H9 (cell line): ENCODE data around the gene A1CF. TPM values are rescaled to one million over a fixed set of nuclear protein-coding genes. Genes with fewer than 3 reads are reported as not detected.

Experiments used
- DNase-seq: peaks from one replicate; pipeline ENCODE4 v3.0.0-alpha.2; 2017
- H2AFZ ChIP-seq: one replicate; pipeline ENCODE4 v1.6.1; 2013; ENCODE audit warnings: mild to moderate bottlenecking, low read length, control low read depth, moderate library complexity
- H2AK5ac ChIP-seq: 2 replicates; pipeline ENCODE4 v1.6.1; 2013; ENCODE audit warnings: low read length, control low read depth, mixed read lengths; ENCODE audit not compliant: insufficient read length
- H2BK120ac ChIP-seq: one replicate; pipeline ENCODE4 v1.6.1; 2013; ENCODE audit warnings: low read depth, mild to moderate bottlenecking, low read length, control low read depth, inconsistent platforms; ENCODE audit not compliant: poor library complexity, severe bottlenecking
- H2BK12ac ChIP-seq: 2 replicates; pipeline ENCODE4 v1.6.1; 2013; ENCODE audit warnings: low read length, control low read depth, mixed read lengths, low read depth; ENCODE audit not compliant: insufficient read length
- H2BK15ac ChIP-seq: 2 replicates; pipeline ENCODE4 v1.6.1; 2013; ENCODE audit warnings: low read depth, low read length, control low read depth
- H2BK20ac ChIP-seq: one replicate; pipeline ENCODE4 v1.6.1; 2013; ENCODE audit warnings: low read depth, mild to moderate bottlenecking, low read length, control low read depth, inconsistent platforms; ENCODE audit not compliant: poor library complexity, severe bottlenecking
- H2BK5ac ChIP-seq: 2 replicates; pipeline ENCODE4 v1.6.1; 2013; ENCODE audit warnings: low read length, control low read depth, mixed read lengths; ENCODE audit not compliant: insufficient read length
- H3K14ac ChIP-seq: 2 replicates; pipeline ENCODE4 v1.6.1; 2013; ENCODE audit warnings: low read length, control low read depth; ENCODE audit not compliant: insufficient read depth
- H3K18ac ChIP-seq: 2 replicates; pipeline ENCODE4 v1.6.1; 2013; ENCODE audit warnings: low read depth, mild to moderate bottlenecking, mixed read lengths, low read length, control low read depth; ENCODE audit not compliant: insufficient read length
- H3K23ac ChIP-seq: 2 replicates; pipeline ENCODE4 v1.6.1; 2013; ENCODE audit warnings: low read length, control low read depth, mixed read lengths, low read depth; ENCODE audit not compliant: insufficient read length
- H3K23me2 ChIP-seq: 2 replicates; pipeline ENCODE4 v1.6.1; 2013; ENCODE audit warnings: low read depth, mild to moderate bottlenecking, mixed read lengths, low read length, control low read depth; ENCODE audit not compliant: insufficient read length, poor library complexity, severe bottlenecking
- H3K27ac ChIP-seq: 2 replicates; pipeline ENCODE4 v1.5.1; 2013; ENCODE audit warnings: low read length, control low read depth, mixed read lengths, low read depth; ENCODE audit not compliant: insufficient read length
- H3K27me3 ChIP-seq: 2 replicates; pipeline ENCODE4 v1.6.1; 2013; ENCODE audit warnings: low read length, control low read depth, inconsistent platforms; ENCODE audit not compliant: insufficient read depth
- H3K4ac ChIP-seq: 2 replicates; pipeline ENCODE4 v1.6.1; 2013; ENCODE audit warnings: low read depth, mild to moderate bottlenecking, control low read depth, inconsistent platforms, low read length, moderate library complexity
- H3K4me1 ChIP-seq: 2 replicates; pipeline ENCODE4 v1.6.1; 2013; ENCODE audit warnings: low read length, control low read depth, inconsistent platforms; ENCODE audit not compliant: insufficient read depth
- H3K4me2 ChIP-seq: 2 replicates; pipeline ENCODE4 v1.6.1; 2013; ENCODE audit warnings: low read length, control low read depth, mixed read lengths; ENCODE audit not compliant: insufficient read length, insufficient read depth
- H3K56ac ChIP-seq: 2 replicates; pipeline ENCODE4 v1.6.1; 2013; ENCODE audit warnings: low read depth, mild to moderate bottlenecking, mixed read lengths, low read length, control low read depth; ENCODE audit not compliant: insufficient read length
- H3K79me1 ChIP-seq: 2 replicates; pipeline ENCODE4 v1.6.1; 2013; ENCODE audit warnings: low read depth, mild to moderate bottlenecking, moderate library complexity, low read length, control low read depth, inconsistent platforms; ENCODE audit not compliant: insufficient read depth, poor library complexity, severe bottlenecking
- H3K79me2 ChIP-seq: 2 replicates; pipeline ENCODE4 v1.6.1; 2013; ENCODE audit warnings: low read length, control low read depth, inconsistent platforms; ENCODE audit not compliant: insufficient read depth
- H3K9ac ChIP-seq: 2 replicates; pipeline ENCODE4 v1.6.1; 2013; ENCODE audit warnings: low read length, control low read depth, mixed read lengths; ENCODE audit not compliant: insufficient read length; ENCODE audit errors: extremely low read depth
- H3K9me3 ChIP-seq: one replicate; pipeline ENCODE4 v1.6.1; 2013; ENCODE audit warnings: low read depth, low read length, inconsistent platforms; ENCODE audit not compliant: control insufficient read depth
- H3T11ph ChIP-seq: one replicate; pipeline ENCODE4 v1.6.1; 2013; ENCODE audit warnings: mild to moderate bottlenecking, low read length, control low read depth, inconsistent platforms
- H4K20me1 ChIP-seq: one replicate; pipeline ENCODE4 v1.6.1; 2013; ENCODE audit not compliant: control insufficient read depth, insufficient read length, insufficient read depth
- H4K5ac ChIP-seq: 2 replicates; pipeline ENCODE4 v1.6.1; 2013; ENCODE audit warnings: low read depth, mild to moderate bottlenecking, mixed read lengths, low read length, control low read depth; ENCODE audit not compliant: insufficient read length
- H4K8ac ChIP-seq: replicated peaks from 2 replicates; pipeline ENCODE4 v1.6.1; 2013; ENCODE audit warnings: low read length, control low read depth, mixed read lengths, low read depth; ENCODE audit not compliant: insufficient read length
- H4K91ac ChIP-seq: 2 replicates; pipeline ENCODE4 v1.6.1; 2013; ENCODE audit warnings: low read depth, mild to moderate bottlenecking, moderate library complexity, mixed read lengths, low read length, control low read depth; ENCODE audit not compliant: insufficient read length
- H3K27ac Mint-ChIP-seq, 3 experiments: 2 replicates in 2 of 3; 3 replicates in 1 of 3; pipeline ENCODE4 v1.8.0; 2020 to 2021; ENCODE audit warnings: mixed read lengths in 3 of 3, mild to moderate bottlenecking in 1 of 3, moderate library complexity in 1 of 3
- H3K27me3 Mint-ChIP-seq: 2 replicates; pipeline ENCODE4 v1.8.0; 2021; ENCODE audit warnings: low read depth, mild to moderate bottlenecking, moderate library complexity, mixed read lengths
- H3K36me3 Mint-ChIP-seq, 3 experiments: 2 replicates in 2 of 3; 3 replicates in 1 of 3; pipeline ENCODE4 v1.8.0; 2020 to 2021; ENCODE audit warnings: low read depth in 3 of 3, mixed read lengths in 3 of 3; ENCODE audit not compliant: insufficient read depth in 1 of 3
- H3K4me1 Mint-ChIP-seq, 2 experiments: 2 replicates each; pipeline ENCODE4 v1.8.0; 2020; ENCODE audit warnings: mixed read lengths in 2 of 2
- H3K4me3 Mint-ChIP-seq, 2 experiments: 2 replicates in 1 of 2; 3 replicates in 1 of 2; pipeline ENCODE4 v1.8.0; 2020 to 2021; ENCODE audit warnings: mild to moderate bottlenecking in 2 of 2, mixed read lengths in 2 of 2, moderate library complexity in 1 of 2
- H3K9me3 Mint-ChIP-seq, 2 experiments: 2 replicates in 1 of 2; 3 replicates in 1 of 2; pipeline ENCODE4 v1.8.0; 2020; ENCODE audit warnings: mild to moderate bottlenecking in 2 of 2, mixed read lengths in 2 of 2, moderate library complexity in 1 of 2
- CTCF ChIP-seq: fragments of 200-600 bp; sonication (generic); conservative IDR thresholded peaks from 3 replicates; pipeline ENCODE4 v1.8.0; 2021; ENCODE audit warnings: antibody characterized with exemption, mild to moderate bottlenecking
- WGBS: extraction: QIAGEN DNeasy Blood & Tissue Kit; methylation state at CpG from one replicate; pipeline ENCODE4 v1.1.7; 2013; ENCODE audit warnings: missing lambda C conversion rate, low lambda C conversion rate, mixed read lengths; ENCODE audit not compliant: insufficient read length; ENCODE audit errors: extremely low coverage; 5-methylcytosine and 5-hydroxymethylcytosine counted together
- total RNA-seq: library from RNA; stranded (reverse); gene quantifications from 2 replicates; pipeline ENCODE4 v1.2.1, GENCODE V29; 2021

A1CF gene
- total RNA-seq, 1 experiment from 2014 or later, result not detected

- Histone ChIP-seq H2BK120ac (no peak overlapping the region), H3K18ac (no peak overlapping the region), H3K27ac (no peak overlapping the region), H3K9ac (no peak overlapping the region), H4K91ac (no peak overlapping the region), H4K8ac (no peak overlapping the region), H2AFZ (no peak overlapping the region), H3K27me3 (no peaks in the 10 kb centered on the region), H3K79me2 (no peaks in the 10 kb centered on the region), H3T11ph (no peak overlapping the region), H3K4ac (no peak overlapping the region), H2BK20ac (no peak overlapping the region), H3K56ac (no peak overlapping the region), H3K23ac (no peak overlapping the region), H3K9me3 (no peaks in the 10 kb centered on the region), H3K4me1 (no peaks in the 10 kb centered on the region), H2AK5ac (no peak overlapping the region), H3K23me2 (no peaks in the 10 kb centered on the region), H4K5ac (no peak overlapping the region), H2BK12ac (no peak overlapping the region), H3K79me1 (no peaks in the 10 kb centered on the region), H3K4me2 (no peak overlapping the region), H2BK5ac (no peak overlapping the region), H2BK15ac (no peak overlapping the region), H4K20me1 (no peaks in the 10 kb centered on the region), H3K14ac (no peak overlapping the region)
- Mint-ChIP-seq H3K4me3 (no peak overlapping the region), H3K27ac (no peak overlapping the region), H3K4me1 (peaks cover 0 to 2% of the 10 kb centered on the region in 2 experiments; a peak in 1 of 4 replicates), H3K36me3 (no peaks in the 10 kb centered on the region), H3K27me3 (no peaks in the 10 kb centered on the region), H3K9me3 (no peaks in the 10 kb centered on the region)
- no peak for DNase-seq
- WGBS, result no CpG with 5 or more reads among the region's 3 CpGs
- TF ChIP-seq CTCF, result no peak
Measured at GRCh38 chr10:50884302-50884701, 1.1 kb downstream of the A1CF start.
